Chondrocyte (in vitro differentiated cells): ENCODE data around the gene CTNND2. TPM values are rescaled to one million over a fixed set of nuclear protein-coding genes. Genes with fewer than 3 reads are reported as not detected.

ENCODE experiments used
- DNase-seq: peaks from one replicate; pipeline ENCODE4 v3.0.0; 2021; ENCODE audit warnings: mixed read lengths, low spot score
- H3K27ac Mint-ChIP-seq: one replicate; pipeline ENCODE4 v1.8.0; 2021; ENCODE audit warnings: mild to moderate bottlenecking, moderate library complexity, mixed read lengths; ENCODE audit not compliant: unreplicated experiment
- H3K27me3 Mint-ChIP-seq: 2 replicates; pipeline ENCODE4 v1.8.0; 2021; ENCODE audit warnings: low read depth, mixed read lengths
- H3K36me3 Mint-ChIP-seq: 2 replicates; pipeline ENCODE4 v1.8.0; 2021; ENCODE audit warnings: low read depth, mixed read lengths
- H3K4me1 Mint-ChIP-seq: 2 replicates; pipeline ENCODE4 v1.8.0; 2021; ENCODE audit warnings: low read depth, mild to moderate bottlenecking, mixed read lengths
- H3K4me3 Mint-ChIP-seq: one replicate; pipeline ENCODE4 v1.8.0; 2021; ENCODE audit warnings: mild to moderate bottlenecking, moderate library complexity, mixed read lengths; ENCODE audit not compliant: unreplicated experiment
- H3K9me3 Mint-ChIP-seq: 2 replicates; pipeline ENCODE4 v1.8.0; 2021; ENCODE audit warnings: low read depth, mixed read lengths
- total RNA-seq: library from RNA; stranded (reverse); gene quantifications from 3 replicates; pipeline ENCODE4 v1.2.1, GENCODE V29; 2021
- TF ChIP-seq, protein P1 (sequence below): fragments of 200-600 bp; sonication (generic); IDR thresholded peaks from 2 replicates; pipeline ENCODE4 v1.5.0; 2021; ENCODE audit warnings: antibody characterized with exemption, mild to moderate bottlenecking, moderate library complexity

The CTNND2 gene
- total RNA-seq, 1 donor from 2014 or later: 2.1 TPM

- peaks cover 7% of the 10 kb centered on the region for H3K27me3 Mint-ChIP-seq
- TF ChIP-seq, protein P1, sequence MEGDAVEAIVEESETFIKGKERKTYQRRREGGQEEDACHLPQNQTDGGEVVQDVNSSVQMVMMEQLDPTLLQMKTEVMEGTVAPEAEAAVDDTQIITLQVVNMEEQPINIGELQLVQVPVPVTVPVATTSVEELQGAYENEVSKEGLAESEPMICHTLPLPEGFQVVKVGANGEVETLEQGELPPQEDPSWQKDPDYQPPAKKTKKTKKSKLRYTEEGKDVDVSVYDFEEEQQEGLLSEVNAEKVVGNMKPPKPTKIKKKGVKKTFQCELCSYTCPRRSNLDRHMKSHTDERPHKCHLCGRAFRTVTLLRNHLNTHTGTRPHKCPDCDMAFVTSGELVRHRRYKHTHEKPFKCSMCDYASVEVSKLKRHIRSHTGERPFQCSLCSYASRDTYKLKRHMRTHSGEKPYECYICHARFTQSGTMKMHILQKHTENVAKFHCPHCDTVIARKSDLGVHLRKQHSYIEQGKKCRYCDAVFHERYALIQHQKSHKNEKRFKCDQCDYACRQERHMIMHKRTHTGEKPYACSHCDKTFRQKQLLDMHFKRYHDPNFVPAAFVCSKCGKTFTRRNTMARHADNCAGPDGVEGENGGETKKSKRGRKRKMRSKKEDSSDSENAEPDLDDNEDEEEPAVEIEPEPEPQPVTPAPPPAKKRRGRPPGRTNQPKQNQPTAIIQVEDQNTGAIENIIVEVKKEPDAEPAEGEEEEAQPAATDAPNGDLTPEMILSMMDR: no peak
- DNase-seq: no peak
- no peaks in the 10 kb centered on the region for H3K9me3 Mint-ChIP-seq
- H3K4me1 Mint-ChIP-seq: no peaks in the 10 kb centered on the region
- H3K4me3 Mint-ChIP-seq: no peak overlapping the region
- no peak overlapping the region for H3K27ac Mint-ChIP-seq
- H3K36me3 Mint-ChIP-seq: no peaks in the 10 kb centered on the region
Observed at GRCh38 chr5:11180890-11181289, 723.4 kb downstream of the CTNND2 start.

DNA sequence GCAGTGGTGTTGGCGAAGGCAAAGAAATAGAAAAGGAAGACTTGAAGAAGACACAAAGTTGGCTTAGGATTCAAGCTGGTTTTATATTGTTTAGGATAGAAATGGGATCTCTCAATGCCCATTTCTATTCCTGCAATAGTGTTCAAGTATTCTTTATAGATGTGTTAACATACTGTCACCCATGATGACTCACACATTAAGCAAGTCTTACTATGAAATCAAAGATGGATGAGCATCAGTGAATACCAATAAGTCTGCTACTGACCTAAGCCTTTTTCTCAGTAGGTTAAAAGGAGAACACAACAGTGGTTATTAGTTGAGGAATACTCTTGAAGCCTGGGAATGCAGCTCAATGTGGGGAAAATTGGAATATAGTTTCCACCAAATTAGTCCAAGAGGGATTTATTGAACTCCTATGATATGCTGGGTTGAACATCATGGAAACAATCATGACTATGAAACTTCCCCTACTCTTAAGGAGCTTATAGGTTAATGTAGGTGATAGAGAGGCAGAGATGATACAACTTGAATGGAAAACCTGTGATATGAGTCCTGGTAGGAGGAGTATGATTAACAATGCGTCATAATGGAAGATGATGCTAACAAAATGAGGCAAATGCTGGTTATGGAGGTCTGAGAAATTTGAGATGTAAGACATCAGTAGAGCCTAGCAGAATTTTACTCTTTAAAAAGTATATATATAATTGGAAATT is 726.1 kb downstream of the CTNND2 start:
- DNase-seq: no peak
- H3K4me3 Mint-ChIP-seq: no peak overlapping the region
- no peak overlapping the region for H3K27ac Mint-ChIP-seq
- no peaks in the 10 kb centered on the region for H3K36me3 Mint-ChIP-seq
- peaks cover 11% of the 10 kb centered on the region for H3K27me3 Mint-ChIP-seq
- TF ChIP-seq, protein P1: no peak
- no peaks in the 10 kb centered on the region for H3K9me3 Mint-ChIP-seq
- no peaks in the 10 kb centered on the region for H3K4me1 Mint-ChIP-seq

- Mint-ChIP-seq H3K4me1 (no peaks in the 10 kb centered on the region), H3K27me3 (peaks cover 19% of the 10 kb centered on the region), H3K36me3 (no peaks in the 10 kb centered on the region), H3K27ac (no peak overlapping the region), H3K4me3 (no peak overlapping the region), H3K9me3 (no peaks in the 10 kb centered on the region)
- TF ChIP-seq, protein P1: no peak
- no peak for DNase-seq
Observed at GRCh38 chr5:11174591-11174990, 729.7 kb downstream of the CTNND2 start.

DNA sequence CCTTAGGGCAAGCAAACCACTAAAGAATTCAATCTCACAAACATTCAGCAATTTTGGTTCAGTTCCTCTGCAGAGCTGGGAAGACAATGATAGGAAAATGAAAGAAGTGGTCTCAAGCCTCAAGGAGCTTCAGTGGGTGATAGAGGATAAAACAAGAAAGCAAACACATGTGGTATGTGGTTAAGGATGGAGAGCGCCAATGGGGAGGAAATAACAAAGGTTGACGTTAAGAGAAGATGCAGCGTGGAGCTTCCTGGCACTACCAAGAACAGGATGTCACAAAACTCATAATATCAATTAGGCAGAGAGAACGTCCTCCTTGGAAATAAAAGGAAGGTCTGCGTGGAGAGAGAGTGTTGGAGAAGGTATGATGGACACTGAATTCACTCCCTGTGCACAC is 731.8 kb downstream of the CTNND2 start:
- H3K9me3 Mint-ChIP-seq: no peaks in the 10 kb centered on the region
- no peaks in the 10 kb centered on the region for H3K36me3 Mint-ChIP-seq
- DNase-seq: no peak
- H3K4me3 Mint-ChIP-seq: no peak overlapping the region
- TF ChIP-seq, protein P1: no peak
- H3K27ac Mint-ChIP-seq: no peak overlapping the region
- H3K4me1 Mint-ChIP-seq: no peaks in the 10 kb centered on the region
- H3K27me3 Mint-ChIP-seq: peaks cover 23% of the 10 kb centered on the region

DNA sequence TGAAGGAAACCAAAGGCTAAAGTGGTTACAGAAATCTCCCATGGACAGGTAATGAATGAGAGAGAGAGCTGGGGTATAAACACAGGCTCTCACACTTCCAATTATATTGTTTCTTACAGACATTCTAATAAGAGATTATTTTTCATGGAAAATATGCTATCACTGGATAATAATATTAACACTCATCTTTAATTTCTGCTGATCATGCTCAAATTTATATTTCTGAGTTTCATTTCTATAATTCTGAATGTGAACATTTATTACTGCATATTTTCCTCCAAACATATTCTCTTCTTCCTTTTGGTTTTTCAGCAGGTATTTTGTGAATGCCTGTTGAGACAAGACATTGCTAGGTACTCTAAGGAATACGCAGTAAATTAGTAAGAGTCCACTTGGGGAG is 733.0 kb downstream of the CTNND2 start:
- Mint-ChIP-seq H3K36me3 (no peaks in the 10 kb centered on the region), H3K9me3 (no peaks in the 10 kb centered on the region), H3K27ac (no peak overlapping the region), H3K27me3 (peaks cover 23% of the 10 kb centered on the region), H3K4me3 (no peak overlapping the region), H3K4me1 (no peaks in the 10 kb centered on the region)
- DNase-seq: no peak
- TF ChIP-seq, protein P1: no peak
